GM23338 (cell line): ENCODE measurements around the gene QSOX1. TPM values are rescaled to one million over a fixed set of nuclear protein-coding genes. Genes with fewer than 3 reads are reported as not detected.
A peak's percentile ranks its signal among the peaks of the same experiment; 100 is the strongest.

Experiments used
- ATAC-seq: fragments of 200-7000 bp; cut with Tn5 transposase; 3 replicates; pipeline ENCODE4 v1.9.1; 2020
- DNase-seq: peaks from one replicate; pipeline ENCODE4 v3.0.0-alpha.2; 2015; ENCODE audit warnings: low spot score
- H2AFZ ChIP-seq: fragments of 200-600 bp; sonication (generic); 2 replicates; pipeline ENCODE4 v1.8.0; 2016; ENCODE audit warnings: antibody characterized with exemption, mild to moderate bottlenecking, moderate library complexity
- H3F3A ChIP-seq: fragments of 200-600 bp; sonication (generic); replicated peaks from 2 replicates; pipeline ENCODE4 v1.8.0; 2017; ENCODE audit warnings: antibody characterized with exemption, mixed run types, low read depth
- H3K27ac ChIP-seq: fragments of 200-600 bp; sonication (generic); 2 replicates; pipeline ENCODE4 v1.6.1; 2016; ENCODE audit warnings: low read depth
- H3K27me3 ChIP-seq: fragments of 200-600 bp; sonication (generic); 2 replicates; pipeline ENCODE4 v1.8.0; 2016; ENCODE audit warnings: mild to moderate bottlenecking, mixed run types, moderate library complexity; ENCODE audit not compliant: insufficient read depth
- H3K36me3 ChIP-seq: fragments of 200-600 bp; sonication (generic); 2 replicates; pipeline ENCODE4 v1.8.0; 2016; ENCODE audit warnings: mild to moderate bottlenecking; ENCODE audit not compliant: insufficient read depth
- H3K4me1 ChIP-seq: fragments of 200-600 bp; sonication (generic); 2 replicates; pipeline ENCODE4 v1.8.0; 2016; ENCODE audit warnings: mild to moderate bottlenecking, moderate library complexity; ENCODE audit not compliant: insufficient read depth
- H3K4me2 ChIP-seq: fragments of 200-600 bp; sonication (generic); 2 replicates; pipeline ENCODE4 v1.7.1; 2017; ENCODE audit warnings: mixed run types
- H3K4me3 ChIP-seq: fragments of 200-600 bp; sonication (generic); 2 replicates; pipeline ENCODE4 v1.6.1; 2016; ENCODE audit warnings: mixed run types
- H3K79me2 ChIP-seq: fragments of 200-600 bp; sonication (generic); replicated peaks from 2 replicates; pipeline ENCODE4 v1.8.0; 2017; ENCODE audit warnings: mild to moderate bottlenecking; ENCODE audit not compliant: insufficient read depth
- H3K9me2 ChIP-seq: fragments of 200-600 bp; sonication (generic); 2 replicates; pipeline ENCODE4 v1.8.0; 2017; ENCODE audit not compliant: insufficient read depth
- H4K20me1 ChIP-seq: fragments of 200-600 bp; sonication (generic); replicated peaks from 2 replicates; pipeline ENCODE4 v1.8.0; 2017; ENCODE audit warnings: mild to moderate bottlenecking; ENCODE audit not compliant: insufficient read depth
- H3K27ac Mint-ChIP-seq: 2 replicates; pipeline ENCODE4 v1.8.0; 2020; ENCODE audit warnings: inconsistent platforms, mild to moderate bottlenecking, moderate library complexity, mixed read lengths
- H3K27me3 Mint-ChIP-seq: 3 replicates; pipeline ENCODE4 v1.8.0; 2022; ENCODE audit warnings: low read depth, mild to moderate bottlenecking, moderate library complexity, mixed read lengths, inconsistent platforms; ENCODE audit not compliant: insufficient read depth, poor library complexity
- H3K36me3 Mint-ChIP-seq: 3 replicates; pipeline ENCODE4 v1.8.0; 2021; ENCODE audit warnings: low read depth, mild to moderate bottlenecking, inconsistent platforms, moderate library complexity, mixed read lengths
- H3K4me1 Mint-ChIP-seq: 3 replicates; pipeline ENCODE4 v1.8.0; 2020; ENCODE audit warnings: mild to moderate bottlenecking, inconsistent platforms, mixed read lengths
- H3K4me3 Mint-ChIP-seq: 3 replicates; pipeline ENCODE4 v1.8.0; 2021; ENCODE audit warnings: moderate library complexity, mild to moderate bottlenecking, inconsistent platforms, mixed read lengths
- H3K9me3 Mint-ChIP-seq: 3 replicates; pipeline ENCODE4 v1.8.0; 2020; ENCODE audit warnings: moderate library complexity, mild to moderate bottlenecking, inconsistent platforms, mixed read lengths
- CREB1 ChIP-seq: fragments of 250-450 bp; sonication (Bioruptor Pico); IDR thresholded peaks from 2 replicates; pipeline ENCODE4 v1.5.0; 2020; ENCODE audit warnings: low read depth, mild to moderate bottlenecking, moderate library complexity
- ETS1 ChIP-seq: IDR thresholded peaks from 2 replicates; pipeline ENCODE4 v1.6.1; 2016; ENCODE audit warnings: antibody characterized with exemption
- EZH2 ChIP-seq: fragments of 200-600 bp; sonication (generic); IDR thresholded peaks from one replicate; pipeline ENCODE4 v1.8.0; 2017; ENCODE audit warnings: antibody characterized with exemption, mild to moderate bottlenecking, low read depth; ENCODE audit not compliant: unreplicated experiment
- EZH2phosphoT487 ChIP-seq: fragments of 200-600 bp; sonication (generic); IDR thresholded peaks from one replicate; pipeline ENCODE4 v1.8.1; 2018; ENCODE audit warnings: antibody characterized with exemption; ENCODE audit not compliant: unreplicated experiment
- JUNB ChIP-seq: IDR thresholded peaks from one replicate; pipeline ENCODE4 v1.6.1; 2016; ENCODE audit warnings: antibody characterized with exemption; ENCODE audit not compliant: unreplicated experiment
- NANOG ChIP-seq: IDR thresholded peaks from 2 replicates; pipeline ENCODE4 v1.6.1; 2016; ENCODE audit warnings: antibody characterized with exemption, borderline replicate concordance
- POLR2AphosphoS5 ChIP-seq: IDR thresholded peaks from 2 replicates; pipeline ENCODE4 v1.6.1; 2016; ENCODE audit warnings: antibody characterized with exemption, low read depth
- REST ChIP-seq: IDR thresholded peaks from one replicate; pipeline ENCODE4 v1.6.1; 2018; ENCODE audit warnings: antibody characterized with exemption; ENCODE audit not compliant: unreplicated experiment
- STAT1 ChIP-seq: IDR thresholded peaks from one replicate; pipeline ENCODE4 v1.6.1; 2016; ENCODE audit warnings: antibody characterized with exemption; ENCODE audit not compliant: unreplicated experiment
- ZNF114 ChIP-seq: fragments of 250-450 bp; sonication (Bioruptor Pico); IDR thresholded peaks from 2 replicates; pipeline ENCODE4 v1.5.0; 2020; ENCODE audit warnings: mild to moderate bottlenecking, moderate library complexity
- ZNF331 ChIP-seq: fragments of 250-450 bp; sonication (Bioruptor Pico); IDR thresholded peaks from 2 replicates; pipeline ENCODE4 v1.5.0; 2020; ENCODE audit warnings: low read depth, mild to moderate bottlenecking, moderate library complexity
- ZNF462 ChIP-seq: fragments of 250-450 bp; sonication (Bioruptor Pico); IDR thresholded peaks from 2 replicates; pipeline ENCODE4 v1.5.0; 2020; ENCODE audit warnings: mild to moderate bottlenecking, moderate library complexity
- polyA plus RNA-seq: library from polyadenylated mRNA; unstranded; fragments of >200 nt; fragmentation: Nextera tagmentation; extraction: Ambion mirVana; gene quantifications from 2 replicates; pipeline ENCODE4 v1.2.1, GENCODE V29; 2016
- total RNA-seq: library from RNA; depleted of rRNA; stranded (reverse); fragments of >200 nt; shearing (Covaris generic); gene quantifications from 2 replicates; pipeline ENCODE4 v1.2.3, GENCODE V29; 2014
- TF ChIP-seq, protein P1 (sequence below), 2 experiments: fragments of 200-600 bp in 1 of 2; sonication (generic) in 1 of 2; conservative IDR thresholded peaks; 2 replicates each; pipeline versions ENCODE4 v1.5.1 to v1.6.1; 2016 to 2017; ENCODE audit warnings: antibody characterized with exemption in 2 of 2, low read depth in 2 of 2, mild to moderate bottlenecking in 2 of 2, moderate library complexity in 1 of 2

Gene QSOX1
- total and polyA plus RNA-seq, 2 experiments from 2014 or later = 47.8 to 119 TPM

DNA sequence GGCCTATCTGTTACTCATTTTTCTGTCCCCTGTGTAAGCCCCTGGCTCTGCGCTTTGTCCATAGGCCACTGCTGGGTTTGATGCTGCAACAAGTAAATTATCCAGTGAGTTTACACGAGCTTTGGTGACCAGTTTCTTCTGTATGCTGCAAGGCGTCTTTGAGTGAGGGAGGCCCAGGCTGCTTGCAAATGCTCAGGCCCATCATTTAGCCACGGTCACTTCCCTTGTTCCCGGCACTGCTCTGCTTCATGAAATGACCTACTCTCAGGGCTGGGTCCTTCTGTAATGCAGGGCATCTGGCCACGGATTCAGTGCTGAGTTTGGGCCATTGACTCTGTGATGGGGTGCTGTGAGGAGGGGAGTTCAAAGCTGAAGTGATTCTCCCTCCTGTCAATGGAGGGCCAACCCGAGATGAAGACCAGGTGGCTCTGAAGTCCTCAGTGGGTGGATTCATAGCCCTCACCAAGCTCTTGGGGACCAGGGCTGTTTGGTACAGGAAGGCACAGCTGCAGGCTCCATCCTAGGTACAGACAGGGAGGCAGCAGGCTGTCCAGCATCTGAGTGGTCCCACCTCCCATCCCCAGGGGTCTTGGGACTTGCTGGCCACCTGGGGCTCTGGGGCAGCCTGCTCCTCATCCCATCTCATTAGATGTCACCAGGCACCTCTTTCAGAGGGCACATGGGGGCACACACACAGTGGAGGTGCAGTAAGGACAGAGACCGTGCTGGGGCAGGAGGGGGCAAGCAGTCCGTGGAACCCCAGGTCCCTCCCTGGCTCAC, 97.0 kb downstream of the QSOX1 start:
- ATAC-seq = no peak
- no peak for DNase-seq

More for the DNA sequence above, 97.0 kb downstream of the QSOX1 start:
- H3K27me3 Mint-ChIP-seq = peaks cover 10% of the 10 kb centered on the region
- H3K79me2 ChIP-seq = no peaks in the 10 kb centered on the region
- H2AFZ ChIP-seq = 0 out of 2 replicates have a peak overlapping the region, but pooled peaks have one; percentile 23
- 0 out of 2 replicates have a peak, but pooled peaks cover 3% of the 10 kb centered on the region for H4K20me1 ChIP-seq
- no peak overlapping the region; the same call in 1 of the 2 replicates for H3K27ac ChIP-seq
- peaks cover 21% of the 10 kb centered on the region for H3K4me1 ChIP-seq
- H3K27me3 ChIP-seq = no peaks in the 10 kb centered on the region
- H3K4me3 ChIP-seq = no peak overlapping the region
- H3K36me3 ChIP-seq = no peaks in the 10 kb centered on the region
- H3K9me2 ChIP-seq = no peaks in the 10 kb centered on the region
- no peaks in the 10 kb centered on the region; the same call in 2 of the 3 replicates for H3K36me3 Mint-ChIP-seq
- H3K4me2 ChIP-seq = no peak overlapping the region
- no peak overlapping the region for H3K4me3 Mint-ChIP-seq
- no peaks in the 10 kb centered on the region for H3K9me3 Mint-ChIP-seq
- H3K4me1 Mint-ChIP-seq = peaks cover 53% of the 10 kb centered on the region
- TF ChIP-seq ETS1 (no peak), ZNF462 (CRISPR knock-in tag) (no peak), EZH2phosphoT487 (no peak), STAT1 (no peak), EZH2 (no peak), ZNF114 (CRISPR knock-in tag) (no peak), NANOG (no peak), JUNB (no peak), POLR2AphosphoS5 (no peak), ZNF331 (no peak), REST (no peak), CREB1 (CRISPR knock-in tag) (no peak)
- TF ChIP-seq, protein P1, sequence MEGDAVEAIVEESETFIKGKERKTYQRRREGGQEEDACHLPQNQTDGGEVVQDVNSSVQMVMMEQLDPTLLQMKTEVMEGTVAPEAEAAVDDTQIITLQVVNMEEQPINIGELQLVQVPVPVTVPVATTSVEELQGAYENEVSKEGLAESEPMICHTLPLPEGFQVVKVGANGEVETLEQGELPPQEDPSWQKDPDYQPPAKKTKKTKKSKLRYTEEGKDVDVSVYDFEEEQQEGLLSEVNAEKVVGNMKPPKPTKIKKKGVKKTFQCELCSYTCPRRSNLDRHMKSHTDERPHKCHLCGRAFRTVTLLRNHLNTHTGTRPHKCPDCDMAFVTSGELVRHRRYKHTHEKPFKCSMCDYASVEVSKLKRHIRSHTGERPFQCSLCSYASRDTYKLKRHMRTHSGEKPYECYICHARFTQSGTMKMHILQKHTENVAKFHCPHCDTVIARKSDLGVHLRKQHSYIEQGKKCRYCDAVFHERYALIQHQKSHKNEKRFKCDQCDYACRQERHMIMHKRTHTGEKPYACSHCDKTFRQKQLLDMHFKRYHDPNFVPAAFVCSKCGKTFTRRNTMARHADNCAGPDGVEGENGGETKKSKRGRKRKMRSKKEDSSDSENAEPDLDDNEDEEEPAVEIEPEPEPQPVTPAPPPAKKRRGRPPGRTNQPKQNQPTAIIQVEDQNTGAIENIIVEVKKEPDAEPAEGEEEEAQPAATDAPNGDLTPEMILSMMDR (conservative IDR thresholded peaks at IDR 0.05; ENCODE audit: low read depth in 2 of 2) = no peak
- H3F3A ChIP-seq = no peaks in the 10 kb centered on the region
- H3K27ac Mint-ChIP-seq = no peak overlapping the region
